GM12865 (cell line): ENCODE results near the gene TMEM181.
"Not testable (repeated sequence)": the region's sequence is repeated elsewhere in the genome, so short reads cannot be mapped to it uniquely, and the experiment has no call there.

Experiments
- DNase-seq: peaks from one replicate; pipeline ENCODE4 v3.0.0; 2010; ENCODE audit warnings: low read depth
- H3K4me3 ChIP-seq: 2 replicates; pipeline ENCODE4 v1.5.1; 2011; ENCODE audit warnings: mild to moderate bottlenecking, low read depth, low read length, control low read depth
- TF ChIP-seq, protein P1 (sequence below): IDR thresholded peaks from 2 replicates; pipeline ENCODE4 v1.5.1; 2011; ENCODE audit warnings: low read length, control low read depth, low read depth, inconsistent platforms; ENCODE audit not compliant: insufficient read depth; ENCODE audit errors: missing control alignments

The TMEM181 gene

DNA sequence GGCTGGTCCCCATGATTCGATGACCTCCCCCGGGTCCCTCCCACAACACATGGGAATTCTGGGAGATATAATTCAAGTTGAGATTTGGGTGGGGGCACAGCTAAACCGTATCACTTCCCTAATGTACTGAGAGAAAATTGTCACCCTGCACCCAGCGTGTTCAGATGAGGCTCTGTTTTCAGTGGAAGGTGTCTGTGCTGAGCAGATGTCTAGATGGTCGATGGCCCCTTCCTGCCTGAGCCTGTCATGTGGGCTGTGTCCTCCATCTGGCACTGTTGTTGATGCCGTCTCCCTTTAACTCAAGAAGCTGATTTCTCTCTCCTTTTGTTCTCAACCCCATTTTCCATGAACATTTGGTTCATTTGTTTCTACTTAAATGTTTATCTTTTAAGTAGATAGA is 37.0 kb downstream of the TMEM181 start:
- H3K4me3 ChIP-seq: no peak overlapping the region
- DNase-seq: no peak
- TF ChIP-seq, protein P1, sequence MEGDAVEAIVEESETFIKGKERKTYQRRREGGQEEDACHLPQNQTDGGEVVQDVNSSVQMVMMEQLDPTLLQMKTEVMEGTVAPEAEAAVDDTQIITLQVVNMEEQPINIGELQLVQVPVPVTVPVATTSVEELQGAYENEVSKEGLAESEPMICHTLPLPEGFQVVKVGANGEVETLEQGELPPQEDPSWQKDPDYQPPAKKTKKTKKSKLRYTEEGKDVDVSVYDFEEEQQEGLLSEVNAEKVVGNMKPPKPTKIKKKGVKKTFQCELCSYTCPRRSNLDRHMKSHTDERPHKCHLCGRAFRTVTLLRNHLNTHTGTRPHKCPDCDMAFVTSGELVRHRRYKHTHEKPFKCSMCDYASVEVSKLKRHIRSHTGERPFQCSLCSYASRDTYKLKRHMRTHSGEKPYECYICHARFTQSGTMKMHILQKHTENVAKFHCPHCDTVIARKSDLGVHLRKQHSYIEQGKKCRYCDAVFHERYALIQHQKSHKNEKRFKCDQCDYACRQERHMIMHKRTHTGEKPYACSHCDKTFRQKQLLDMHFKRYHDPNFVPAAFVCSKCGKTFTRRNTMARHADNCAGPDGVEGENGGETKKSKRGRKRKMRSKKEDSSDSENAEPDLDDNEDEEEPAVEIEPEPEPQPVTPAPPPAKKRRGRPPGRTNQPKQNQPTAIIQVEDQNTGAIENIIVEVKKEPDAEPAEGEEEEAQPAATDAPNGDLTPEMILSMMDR: no peak

- TF ChIP-seq, protein P1: no peak
- no peak overlapping the region for H3K4me3 ChIP-seq
- DNase-seq: no peak
Measured at GRCh38 chr6:158597565-158597964, 37.7 kb downstream of the TMEM181 start.

- H3K4me3 ChIP-seq: no peak overlapping the region
- no peak for DNase-seq
- TF ChIP-seq, protein P1: no peak
Measured at GRCh38 chr6:158599635-158600034, 39.7 kb downstream of the TMEM181 start.

GRCh38 chr6:158603261-158604047 is 43.6 kb downstream of the TMEM181 start:
- TF ChIP-seq, protein P1: no peak
- no peak overlapping the region for H3K4me3 ChIP-seq
- no peak for DNase-seq

DNA sequence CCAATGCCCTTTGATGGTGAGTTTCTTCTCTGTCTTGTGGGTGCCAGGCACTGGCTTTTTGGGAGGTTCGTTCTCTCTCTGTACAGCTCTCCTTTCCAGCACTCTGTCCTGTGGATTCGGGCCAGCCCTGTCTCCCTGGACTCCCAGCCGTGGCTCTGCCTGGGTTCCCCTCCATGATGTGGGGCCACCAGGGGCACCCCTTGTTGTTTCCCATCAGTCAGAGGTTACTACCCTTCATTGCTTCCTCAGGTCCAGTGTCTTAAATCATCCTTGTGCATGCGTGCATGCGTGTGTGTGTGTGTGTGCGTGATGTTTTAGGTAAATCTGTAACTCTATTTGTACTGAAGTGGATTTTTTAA is 44.1 kb downstream of the TMEM181 start:
- DNase-seq: no peak
- no peak overlapping the region for H3K4me3 ChIP-seq
- TF ChIP-seq, protein P1: no peak

DNA sequence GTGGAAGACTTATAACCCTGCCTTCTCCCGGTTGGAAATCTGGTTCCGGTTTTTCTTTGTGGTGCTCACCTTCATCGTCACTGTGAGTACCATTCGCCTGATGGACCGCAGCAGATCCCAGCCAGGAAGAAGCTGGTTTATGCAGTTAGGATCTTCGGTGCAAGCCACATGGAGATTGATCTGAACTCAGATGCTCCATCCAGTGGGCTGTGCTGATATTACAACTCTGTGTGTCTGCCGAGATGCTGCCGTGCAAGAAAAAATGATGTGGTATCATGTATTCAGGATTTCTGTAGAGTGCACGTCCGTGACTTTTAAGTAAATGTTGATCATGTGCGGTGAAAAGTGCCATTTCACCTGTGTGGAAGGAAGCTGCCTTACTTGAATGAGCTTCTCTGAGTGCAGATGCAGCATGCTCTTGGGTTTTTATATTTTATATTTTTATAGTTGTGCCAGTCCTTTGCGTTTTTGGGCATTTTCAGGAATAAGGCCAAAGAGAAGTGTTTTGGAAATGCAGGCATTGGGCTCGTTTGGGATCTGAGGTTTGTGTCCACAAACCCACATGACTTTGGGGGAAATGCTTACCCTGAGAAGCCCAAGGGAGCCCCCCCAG is 45.5 kb downstream of the TMEM181 start:
- DNase-seq: peak; percentile 68
- TF ChIP-seq, protein P1: peak; percentile 68
- no peak overlapping the region for H3K4me3 ChIP-seq

- not testable (repeated sequence) for H3K4me3 ChIP-seq
Measured at GRCh38 chr6:158606011-158606410, 46.1 kb downstream of the TMEM181 start.

More at GRCh38 chr6:158606011-158606410, 46.1 kb downstream of the TMEM181 start:
- DNase-seq: not testable (repeated sequence)
